ENCODE measurements around the gene TMEM132C. TPM values are rescaled to one million over a fixed set of nuclear protein-coding genes. Genes with fewer than 3 reads are reported as not detected.

The TMEM132C gene
- total and polyA plus RNA-seq, 7 donors = 0.60 to 3.5 (median 1.7) TPM; not detected in 1

DNA sequence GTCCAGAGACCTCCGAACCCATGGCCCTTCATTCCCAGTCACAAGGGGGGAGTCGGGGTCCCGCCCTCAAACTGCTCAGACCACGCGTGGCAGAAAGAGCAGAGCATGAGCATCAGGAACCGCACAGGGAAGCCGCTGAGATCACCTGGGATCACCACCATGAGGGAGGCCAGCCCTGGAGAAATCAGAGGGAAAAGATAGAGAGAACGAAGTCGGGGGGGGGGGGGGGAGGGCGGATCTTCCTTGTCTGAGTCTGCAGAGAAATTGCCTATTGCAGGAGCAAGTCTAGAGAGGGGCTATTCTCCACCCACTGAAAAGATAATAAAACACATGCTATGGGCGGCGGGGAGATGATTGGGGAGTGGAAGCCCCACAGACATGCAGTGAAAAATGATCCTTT is 884 bp upstream of the TMEM132C start:
- H3K27me3 ChIP-seq = peaks cover 8 to 77% (median 24%) of the 10 kb centered on the region in 3 donors
- peak overlapping the region in 1 of 4 donors; percentile 43 for H3K4me3 ChIP-seq
- TF ChIP-seq, protein P1, sequence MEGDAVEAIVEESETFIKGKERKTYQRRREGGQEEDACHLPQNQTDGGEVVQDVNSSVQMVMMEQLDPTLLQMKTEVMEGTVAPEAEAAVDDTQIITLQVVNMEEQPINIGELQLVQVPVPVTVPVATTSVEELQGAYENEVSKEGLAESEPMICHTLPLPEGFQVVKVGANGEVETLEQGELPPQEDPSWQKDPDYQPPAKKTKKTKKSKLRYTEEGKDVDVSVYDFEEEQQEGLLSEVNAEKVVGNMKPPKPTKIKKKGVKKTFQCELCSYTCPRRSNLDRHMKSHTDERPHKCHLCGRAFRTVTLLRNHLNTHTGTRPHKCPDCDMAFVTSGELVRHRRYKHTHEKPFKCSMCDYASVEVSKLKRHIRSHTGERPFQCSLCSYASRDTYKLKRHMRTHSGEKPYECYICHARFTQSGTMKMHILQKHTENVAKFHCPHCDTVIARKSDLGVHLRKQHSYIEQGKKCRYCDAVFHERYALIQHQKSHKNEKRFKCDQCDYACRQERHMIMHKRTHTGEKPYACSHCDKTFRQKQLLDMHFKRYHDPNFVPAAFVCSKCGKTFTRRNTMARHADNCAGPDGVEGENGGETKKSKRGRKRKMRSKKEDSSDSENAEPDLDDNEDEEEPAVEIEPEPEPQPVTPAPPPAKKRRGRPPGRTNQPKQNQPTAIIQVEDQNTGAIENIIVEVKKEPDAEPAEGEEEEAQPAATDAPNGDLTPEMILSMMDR (IDR thresholded peaks at IDR 0.05) = no peak
- TF ChIP-seq POLR2A (IDR thresholded peaks at IDR 0.05) (no peak), EP300 (IDR thresholded peaks at IDR 0.05) (no peak), POLR2AphosphoS5 (IDR thresholded peaks at IDR 0.05) (no peak)
- intact Hi-C loops (cut with DNase I) = no loop called here
- DNase-seq = no peak
- H3K27ac ChIP-seq = no peak overlapping the region
- peaks cover 0 to 19% (median 12%) of the 10 kb centered on the region in 4 donors for H3K4me1 ChIP-seq
- 15 to 19% methylated on average over 12 of the region's 12 CpGs for WGBS, 2 donors
- H3K36me3 ChIP-seq = no peaks in the 10 kb centered on the region
- no peaks in the 10 kb centered on the region for H3K9me3 ChIP-seq

DNA sequence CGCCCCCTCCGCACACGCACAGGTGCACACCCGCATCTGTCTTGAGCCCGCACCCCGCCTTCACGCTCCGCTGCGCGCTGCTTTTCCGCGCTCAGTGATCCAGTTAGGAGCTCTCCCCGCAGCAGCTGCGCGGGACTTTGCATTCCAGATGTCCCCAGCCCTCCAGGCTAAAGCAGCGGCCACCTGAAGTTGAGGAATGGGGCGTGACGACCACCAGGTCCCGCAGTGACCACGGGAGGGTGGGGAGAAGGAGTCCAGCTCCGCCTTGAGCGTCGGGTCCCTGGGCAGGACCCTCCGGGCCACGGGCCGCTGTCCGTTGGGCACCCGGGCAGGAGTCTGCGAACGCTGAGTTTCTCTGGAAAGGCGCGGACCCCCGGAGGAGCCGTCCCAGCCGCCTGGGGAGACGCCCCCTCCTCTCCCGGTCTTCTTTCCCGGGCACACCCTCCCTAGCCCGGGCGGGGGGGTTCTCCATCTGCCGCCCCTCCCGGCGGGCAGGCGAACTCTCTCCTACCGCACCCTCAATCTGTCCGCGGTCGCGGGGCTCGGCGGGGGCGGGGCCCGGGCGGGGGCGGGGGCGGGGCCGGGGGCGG is 334 bp upstream of the TMEM132C start:
- Histone ChIP-seq H3K9me3 (no peaks in the 10 kb centered on the region), H3K4me3 (peak overlapping the region in 3 of 4 donors; percentile 10 to 43 (median 27)), H3K36me3 (no peaks in the 10 kb centered on the region), H3K27me3 (peaks cover 8 to 80% (median 24%) of the 10 kb centered on the region in 3 donors), H3K27ac (no peak overlapping the region), H3K4me1 (peaks cover 0 to 19% (median 12%) of the 10 kb centered on the region in 4 donors)
- 3 to 6% methylated on average over 58 of the region's 58 CpGs for WGBS, 2 donors
- intact Hi-C loops (cut with DNase I) = no loop called here
- TF ChIP-seq POLR2AphosphoS5 (IDR thresholded peaks at IDR 0.05) (no peak), EP300 (IDR thresholded peaks at IDR 0.05) (no peak), POLR2A (IDR thresholded peaks at IDR 0.05) (no peak)
- TF ChIP-seq, protein P1 (IDR thresholded peaks at IDR 0.05) = no peak
- DNase-seq = no peak

DNA sequence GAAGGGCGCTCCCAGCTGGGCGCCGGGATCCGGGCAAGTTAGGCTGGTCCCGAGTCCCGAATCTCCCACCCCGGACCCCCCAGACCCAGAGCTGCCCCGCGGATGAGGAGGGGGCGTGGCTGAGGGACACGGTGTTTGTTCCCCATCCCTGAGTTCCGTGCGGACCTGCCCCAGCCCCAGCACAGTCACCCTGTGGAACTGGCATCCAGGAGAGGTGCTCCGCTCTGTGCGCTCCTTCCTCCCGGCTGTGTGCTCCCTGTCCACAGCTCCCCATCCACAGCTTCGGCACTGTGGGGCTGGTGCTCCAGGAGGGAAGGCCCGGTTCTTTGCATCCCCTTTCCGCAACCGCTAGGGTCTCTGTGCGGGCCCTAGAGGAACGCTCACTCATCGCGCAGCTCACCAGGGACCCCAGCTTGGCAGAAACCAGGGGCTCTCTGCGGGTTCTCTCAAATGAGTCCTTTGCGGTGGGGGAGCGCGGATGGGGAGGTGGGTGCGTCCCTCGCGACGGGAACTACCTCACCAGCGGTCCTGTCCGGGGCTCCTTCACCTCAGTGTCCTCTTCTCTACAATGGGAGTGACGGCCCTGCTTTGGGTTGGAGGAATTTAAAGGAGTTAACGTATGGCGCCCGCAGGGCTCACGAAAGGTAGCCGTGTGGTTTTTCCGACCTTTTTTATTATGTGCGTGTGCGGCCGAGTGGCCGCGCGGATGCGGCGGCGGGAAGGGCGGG is 845 bp downstream of the TMEM132C start:
- 6 to 11% methylated on average over 51 of the region's 51 CpGs for WGBS, 2 donors
- peak overlapping the region; percentile 18 to 43 (median 30) for H3K4me3 ChIP-seq
- peaks cover 8 to 86% (median 24%) of the 10 kb centered on the region in 3 donors for H3K27me3 ChIP-seq
- intact Hi-C loops (cut with DNase I) = no loop called here
- H3K9me3 ChIP-seq = peaks cover 0 to under 1% (median 0%) of the 10 kb centered on the region in 4 donors
- DNase-seq = no peak
- H3K36me3 ChIP-seq = no peaks in the 10 kb centered on the region
- TF ChIP-seq EP300 (IDR thresholded peaks at IDR 0.05) (no peak), POLR2A (IDR thresholded peaks at IDR 0.05) (no peak), POLR2AphosphoS5 (IDR thresholded peaks at IDR 0.05) (no peak)
- TF ChIP-seq, protein P1 (IDR thresholded peaks at IDR 0.05) = no peak
- peaks cover 0 to 19% (median 12%) of the 10 kb centered on the region in 4 donors for H3K4me1 ChIP-seq
- H3K27ac ChIP-seq = no peak overlapping the region

DNA sequence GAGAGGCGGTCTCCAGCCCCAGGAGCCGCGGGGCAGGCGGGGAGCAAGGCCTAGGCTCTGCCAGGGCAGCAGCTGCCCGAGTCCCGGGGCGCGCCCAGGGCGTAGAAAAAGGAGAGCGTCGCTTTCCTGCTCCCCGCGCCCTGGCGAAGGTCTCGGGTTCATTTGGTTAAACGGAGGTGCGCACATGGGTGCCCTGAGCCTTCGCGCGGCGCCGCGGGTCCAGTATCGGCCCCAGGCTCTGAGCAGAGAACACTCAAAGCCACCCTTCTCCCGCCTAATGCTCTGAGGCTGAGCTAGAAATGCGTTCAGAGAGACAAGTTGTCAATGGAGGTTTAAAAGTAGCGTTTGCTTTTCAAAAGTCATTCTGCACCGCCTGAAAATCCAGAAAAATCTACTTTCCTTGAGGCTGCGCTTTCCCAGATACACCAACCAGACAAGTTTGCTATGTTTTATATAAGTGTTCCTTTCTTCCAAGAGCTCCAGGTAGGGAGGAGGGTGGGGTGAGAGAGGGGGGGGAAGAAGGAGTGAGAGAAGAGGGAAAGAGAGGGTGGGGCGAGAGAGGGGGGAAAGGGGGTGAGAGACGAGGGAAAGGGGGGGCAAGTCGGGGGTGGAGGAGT is 1.5 kb downstream of the TMEM132C start:
- Histone ChIP-seq H3K9me3 (peaks cover 0 to 7% (median 0%) of the 10 kb centered on the region in 4 donors), H3K27ac (no peak overlapping the region), H3K4me3 (peak overlapping the region in 3 of 4 donors; percentile 27 to 43 (median 32)), H3K27me3 (peaks cover 8 to 82% (median 24%) of the 10 kb centered on the region in 3 donors), H3K36me3 (no peaks in the 10 kb centered on the region), H3K4me1 (peaks cover 0 to 19% (median 12%) of the 10 kb centered on the region in 4 donors)
- intact Hi-C loops (cut with DNase I) = no loop called here
- TF ChIP-seq POLR2A (IDR thresholded peaks at IDR 0.05) (no peak), EP300 (IDR thresholded peaks at IDR 0.05) (no peak), POLR2AphosphoS5 (IDR thresholded peaks at IDR 0.05) (no peak)
- TF ChIP-seq, protein P1 (IDR thresholded peaks at IDR 0.05) = no peak
- 4 to 5% methylated on average over 32 of the region's 32 CpGs for WGBS, 2 donors
- no peak for DNase-seq

All from sigmoid colon (tissue), 7 donors.